GM19324 (cell line): ENCODE results near the gene CRP.
"Not testable (repeated sequence)": the region's sequence is repeated elsewhere in the genome, so short reads cannot be mapped to it uniquely, and the experiment has no call there.

ENCODE experiments used
- ATAC-seq: cut with Tn5 transposase; IDR thresholded peaks from one replicate; pipeline ENCODE4 v1.9.1; 2021; ENCODE audit warnings: mild to moderate bottlenecking, moderate library complexity; ENCODE audit not compliant: unreplicated experiment, low FRiP score

The CRP gene, protein sequence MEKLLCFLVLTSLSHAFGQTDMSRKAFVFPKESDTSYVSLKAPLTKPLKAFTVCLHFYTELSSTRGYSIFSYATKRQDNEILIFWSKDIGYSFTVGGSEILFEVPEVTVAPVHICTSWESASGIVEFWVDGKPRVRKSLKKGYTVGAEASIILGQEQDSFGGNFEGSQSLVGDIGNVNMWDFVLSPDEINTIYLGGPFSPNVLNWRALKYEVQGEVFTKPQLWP

DNA sequence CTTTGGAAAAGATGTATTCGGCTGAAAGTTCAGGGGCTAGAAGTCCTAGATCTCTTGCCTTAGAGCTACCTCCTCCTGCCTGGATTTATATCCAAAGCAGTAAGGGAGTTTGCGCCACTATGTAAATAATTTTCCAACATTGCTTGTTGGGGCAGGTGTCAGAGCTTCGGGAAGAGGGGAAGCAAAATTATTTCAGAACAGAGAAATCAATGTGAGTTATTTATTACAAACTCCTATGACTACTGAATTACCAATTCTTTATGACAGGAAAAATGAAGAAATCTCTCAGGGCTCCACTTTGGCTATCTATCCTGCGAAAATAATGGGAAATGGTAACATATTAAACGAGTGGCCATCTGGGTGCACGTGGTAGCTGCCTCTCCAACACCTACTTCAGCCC is at the start of gene CRP:
Gene CRP (minus strand): TSS at position 61 of the 400 bp plus-strand sequence. CDS start 104 bp downstream, outside the sequence.
- no peak for ATAC-seq

DNA sequence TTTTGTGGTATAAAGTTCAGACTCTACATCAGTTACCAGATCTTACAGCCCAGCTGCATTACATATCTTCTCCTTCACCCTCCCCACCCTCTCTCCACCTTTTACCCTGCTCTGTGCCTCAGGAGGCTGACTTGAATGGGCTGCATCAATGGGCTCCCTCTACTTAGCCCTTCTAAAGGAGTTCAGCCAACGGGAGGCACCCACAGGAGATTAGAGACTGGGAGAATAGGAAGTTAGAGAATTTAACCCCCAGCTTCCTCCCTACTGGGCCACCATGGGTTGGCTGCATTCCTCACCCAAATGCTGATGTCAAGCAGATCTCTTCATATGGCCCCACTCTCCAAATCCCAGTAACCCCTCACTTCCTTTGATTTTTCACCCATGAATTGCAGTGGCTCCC is 49.3 kb upstream of the CRP start:
- no peak for ATAC-seq

DNA sequence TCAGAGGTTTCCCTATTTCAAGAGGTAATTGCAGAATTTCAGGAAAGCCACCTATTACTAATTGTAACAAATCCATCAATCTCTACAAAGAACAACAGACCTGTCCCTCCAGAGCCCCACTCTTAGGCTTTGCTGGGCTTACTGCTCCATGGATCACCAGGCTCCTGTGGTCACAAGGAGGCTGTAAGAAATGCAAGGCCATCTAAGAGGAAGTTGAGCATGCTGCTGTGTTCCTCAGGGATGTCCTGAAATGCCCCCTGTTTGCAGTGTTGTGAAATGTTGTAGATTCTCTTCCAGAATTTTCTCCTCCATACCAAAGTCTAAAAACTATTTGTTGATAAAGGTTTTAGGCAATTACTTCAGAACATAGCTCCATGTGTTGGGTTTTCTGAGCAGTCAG is 42.0 kb upstream of the CRP start:
- no peak for ATAC-seq

DNA sequence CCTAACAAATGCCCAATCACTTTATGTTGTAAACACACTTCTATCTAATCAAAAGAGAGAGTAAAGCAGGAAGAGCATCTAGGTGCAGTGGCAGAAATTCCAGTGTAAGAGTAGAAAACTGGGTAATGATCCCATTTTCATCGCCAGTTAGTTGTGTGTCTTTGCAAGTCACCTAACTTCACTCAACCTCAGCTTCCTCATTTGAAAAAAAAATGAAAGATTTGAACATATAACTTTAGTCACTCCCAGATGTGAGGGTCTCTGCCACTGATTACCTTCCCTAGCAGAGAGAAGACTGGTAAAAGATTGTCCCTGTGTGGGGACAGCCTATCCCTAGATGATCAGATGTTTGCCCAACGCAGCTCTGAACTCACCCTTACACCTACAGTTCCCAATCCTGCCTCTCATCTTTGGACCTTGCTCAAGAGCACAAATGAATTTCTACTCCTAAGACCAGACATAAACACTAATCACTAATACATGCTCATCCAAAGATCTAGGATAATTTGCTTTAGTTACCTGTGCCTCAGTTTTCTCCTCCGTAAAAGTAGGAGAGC is 41.1 kb upstream of the CRP start:
- no peak for ATAC-seq

DNA sequence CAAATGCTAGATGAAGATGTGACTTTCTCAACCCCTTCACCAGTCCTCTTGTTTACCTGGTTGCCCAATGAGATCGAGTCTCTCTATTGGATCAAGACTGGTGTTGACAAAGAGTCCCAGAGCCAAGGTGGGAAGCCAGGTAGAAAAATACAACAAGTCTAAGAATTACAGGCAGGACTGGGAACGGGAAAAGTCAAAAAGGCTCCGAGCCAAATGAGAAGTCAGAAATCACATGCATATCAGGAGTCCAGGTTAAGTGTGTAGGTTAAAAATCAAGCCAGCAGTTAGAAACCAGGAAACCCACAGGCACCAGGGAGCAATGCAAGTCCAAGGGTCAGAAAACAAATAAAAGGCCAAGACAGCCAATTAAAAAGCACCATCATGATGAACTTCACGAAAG is 39.0 kb upstream of the CRP start:
- no peak for ATAC-seq

DNA sequence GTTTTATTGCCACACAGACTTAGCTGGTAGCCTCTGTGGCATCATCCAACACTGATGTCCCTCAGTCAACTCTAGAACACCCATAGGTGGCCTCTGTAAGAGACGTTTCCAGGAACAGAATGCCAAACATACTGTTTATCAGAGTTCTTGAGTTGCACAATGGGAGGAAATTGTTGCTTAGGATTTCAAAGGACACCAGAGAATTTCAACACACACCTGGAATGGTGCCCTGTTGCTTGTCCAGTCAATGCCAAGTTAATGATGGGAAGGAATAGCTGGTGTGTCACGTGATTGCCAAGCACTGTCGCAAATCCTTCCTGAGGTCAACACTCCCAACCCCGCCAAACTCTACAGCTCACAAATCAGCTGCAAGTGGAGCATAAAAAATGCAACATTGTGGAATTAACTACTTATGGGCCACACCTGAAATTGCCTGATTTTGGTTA is 37.8 kb upstream of the CRP start:
- no peak for ATAC-seq

DNA sequence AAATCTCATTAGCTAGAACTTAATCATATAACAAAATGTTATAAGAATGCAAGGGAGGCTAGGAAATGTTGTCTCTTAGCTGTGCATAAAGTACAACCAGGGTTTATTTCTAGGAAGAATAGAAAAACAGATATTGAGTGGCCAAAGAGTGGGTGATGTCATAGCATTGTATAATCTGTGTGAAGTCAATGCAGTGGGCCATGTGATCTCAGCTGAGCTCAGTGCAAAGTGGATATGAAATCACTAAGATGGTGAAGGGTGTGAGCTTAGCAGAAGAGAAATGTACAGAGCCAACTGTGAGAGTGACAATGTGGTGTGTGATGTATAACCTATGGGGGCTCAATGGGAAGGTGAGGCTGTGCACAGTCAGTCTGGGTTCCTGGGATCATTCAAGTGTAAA is 36.6 kb upstream of the CRP start:
- no peak for ATAC-seq

DNA sequence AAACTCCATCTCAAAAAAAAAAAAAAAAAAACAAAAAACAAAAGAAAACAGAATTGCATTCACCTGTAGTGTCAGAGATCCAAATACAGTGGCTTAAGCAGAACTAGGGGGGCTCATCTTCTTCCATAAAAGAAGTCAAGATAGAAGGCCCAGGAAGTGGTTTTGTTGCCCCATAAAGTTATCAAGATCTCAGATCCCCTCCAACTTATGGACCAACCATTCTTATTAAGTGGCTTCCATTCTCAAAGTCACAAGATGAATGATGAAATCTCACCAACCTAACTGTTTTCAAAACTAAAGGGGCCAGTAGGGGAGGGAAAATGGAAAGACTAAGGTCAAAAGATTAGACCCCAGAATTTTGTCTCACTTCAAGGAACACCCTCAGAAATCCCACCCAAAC is 36.2 kb upstream of the CRP start:
- ATAC-seq = no peak

DNA sequence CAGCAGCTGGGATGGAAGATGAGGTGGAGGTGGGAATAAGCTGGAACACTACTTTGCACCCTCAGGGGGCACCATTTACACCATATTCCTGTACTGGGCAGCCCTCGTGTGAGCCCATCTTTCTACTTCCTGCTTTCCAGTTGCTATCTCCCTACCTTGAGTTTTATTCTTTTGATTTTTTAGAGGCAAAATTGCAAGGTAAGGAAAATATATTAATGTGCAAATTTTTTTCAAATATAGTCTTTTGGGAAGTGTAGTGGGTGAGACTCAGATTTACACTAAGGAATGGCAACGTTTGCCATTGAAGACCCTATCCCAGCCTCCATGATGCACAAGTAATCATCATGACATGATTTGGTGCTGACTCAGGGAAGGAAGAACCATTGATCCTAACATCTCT is 35.2 kb upstream of the CRP start:
- no peak for ATAC-seq

DNA sequence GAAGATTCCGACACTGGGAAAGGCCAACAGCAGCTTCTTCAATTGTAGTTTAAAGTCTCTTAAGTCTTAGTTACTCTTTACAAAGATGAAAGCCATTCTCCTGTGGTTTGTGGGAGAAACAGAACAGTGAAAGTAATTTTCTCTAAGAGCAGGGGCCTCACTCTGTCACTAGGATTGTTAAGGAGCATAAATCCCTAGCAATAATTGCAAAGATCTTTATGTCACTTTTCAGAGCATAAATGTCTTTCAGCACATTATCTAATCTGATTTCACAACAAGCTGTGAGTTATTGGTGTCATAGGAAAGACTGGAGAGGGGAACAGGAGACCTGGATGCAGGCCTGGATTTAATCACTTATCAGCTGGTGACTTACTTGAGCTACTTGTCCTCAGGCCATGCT is 34.0 kb upstream of the CRP start:
- no peak for ATAC-seq

DNA sequence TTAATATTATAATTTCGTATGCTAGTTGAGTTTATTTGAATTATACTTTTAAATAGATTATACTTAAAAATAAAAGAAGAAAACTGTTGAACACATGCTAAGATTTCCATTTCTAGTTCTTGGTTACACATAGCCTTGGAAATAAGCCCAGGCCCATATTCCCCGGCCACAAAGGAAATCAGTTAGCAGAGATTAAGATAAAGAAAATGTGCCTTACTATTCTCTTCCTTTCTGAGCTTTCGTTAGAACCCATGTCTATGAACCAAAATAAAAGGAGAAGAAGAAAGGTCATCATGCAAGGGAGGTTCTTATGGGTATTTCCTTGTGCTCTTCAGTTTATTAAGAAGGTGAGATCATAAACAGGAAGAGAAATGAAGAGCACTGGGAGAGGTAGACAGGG is 32.3 kb upstream of the CRP start:
- no peak for ATAC-seq

DNA sequence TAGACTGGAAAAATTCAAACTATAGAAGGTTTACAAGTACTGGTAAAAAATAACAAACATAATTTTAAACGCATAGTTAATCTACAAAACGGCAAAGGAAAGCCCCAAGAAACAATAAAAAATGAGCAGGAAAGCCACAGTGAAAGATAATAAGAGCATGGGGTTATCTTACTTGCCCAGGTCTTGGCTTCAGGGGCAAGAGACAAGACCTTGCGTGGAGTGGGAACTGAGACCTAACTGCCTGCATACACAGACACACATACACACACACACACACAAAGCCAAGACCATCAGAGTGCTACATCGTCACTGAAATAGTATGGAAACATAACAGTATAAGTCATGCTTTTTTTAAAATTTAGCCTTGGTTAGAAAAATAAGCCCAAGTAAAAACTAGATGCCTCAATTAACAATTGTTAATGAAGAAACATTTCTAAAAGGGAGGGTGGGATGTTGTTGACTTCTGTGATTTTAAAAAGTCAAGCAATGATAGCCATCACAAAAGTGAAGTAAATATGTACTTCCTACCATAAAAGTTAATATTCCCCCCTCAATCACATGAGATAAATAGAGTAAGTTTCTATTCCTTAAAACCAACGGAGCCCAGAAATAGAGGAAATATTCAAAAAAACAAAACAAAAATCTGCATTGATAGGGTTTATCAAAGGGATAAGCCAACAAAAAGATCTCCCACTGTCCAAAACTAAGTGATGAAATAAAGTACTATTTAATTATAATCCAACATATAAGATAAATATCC is 29.4 kb upstream of the CRP start:
- no peak for ATAC-seq

DNA sequence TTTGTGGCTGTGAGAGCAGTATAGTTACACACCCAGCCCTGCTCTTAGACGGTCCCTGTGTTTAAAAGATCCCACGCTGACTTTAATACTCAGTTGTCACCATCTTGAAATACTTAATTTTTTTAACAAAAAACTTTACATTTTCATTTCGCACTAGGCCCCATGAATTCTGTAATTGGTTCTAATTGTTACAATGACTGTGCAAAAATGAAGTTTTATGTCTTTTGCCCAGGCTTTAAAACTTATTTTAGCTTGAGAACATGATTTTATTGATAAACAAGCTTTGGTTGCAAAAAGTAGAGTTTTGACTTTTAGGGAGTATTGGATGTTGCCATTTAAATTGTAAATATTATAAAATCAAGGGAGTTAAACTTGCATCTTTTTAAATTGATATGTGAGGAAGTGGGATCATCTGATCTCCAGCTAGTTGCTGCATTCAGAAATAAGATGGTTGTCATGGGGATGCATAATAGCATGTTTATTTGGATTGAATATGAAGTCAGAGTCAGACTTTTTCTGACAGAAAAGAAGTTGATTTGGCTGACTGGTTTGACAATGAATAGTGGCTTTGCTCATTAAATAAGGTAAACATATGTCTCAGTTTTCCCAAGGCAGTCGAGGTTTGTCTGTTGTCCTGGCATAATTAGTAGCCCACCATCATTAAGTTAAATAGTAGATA is 23.0 kb upstream of the CRP start:
- no peak for ATAC-seq

DNA sequence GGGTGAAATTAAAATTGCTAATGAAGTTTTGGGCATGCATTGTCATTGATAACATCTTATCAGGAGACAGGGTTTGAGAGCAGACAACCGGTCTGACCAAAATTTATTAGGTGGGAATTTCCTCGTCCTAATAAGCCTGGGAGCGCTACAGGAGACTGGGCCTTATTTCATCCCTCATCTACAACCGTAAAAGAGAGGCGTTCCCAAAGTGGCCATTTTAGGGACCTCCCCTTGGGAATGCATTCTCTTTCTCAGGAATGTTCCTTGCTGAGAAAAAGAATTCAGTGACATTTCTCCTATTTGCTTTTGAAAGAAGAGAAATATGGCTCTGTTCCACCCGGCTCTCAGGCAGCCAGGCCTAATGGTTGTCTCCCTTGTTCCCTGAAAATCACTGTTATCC is 8.8 kb upstream of the CRP start:
- ATAC-seq = not testable (repeated sequence)

DNA sequence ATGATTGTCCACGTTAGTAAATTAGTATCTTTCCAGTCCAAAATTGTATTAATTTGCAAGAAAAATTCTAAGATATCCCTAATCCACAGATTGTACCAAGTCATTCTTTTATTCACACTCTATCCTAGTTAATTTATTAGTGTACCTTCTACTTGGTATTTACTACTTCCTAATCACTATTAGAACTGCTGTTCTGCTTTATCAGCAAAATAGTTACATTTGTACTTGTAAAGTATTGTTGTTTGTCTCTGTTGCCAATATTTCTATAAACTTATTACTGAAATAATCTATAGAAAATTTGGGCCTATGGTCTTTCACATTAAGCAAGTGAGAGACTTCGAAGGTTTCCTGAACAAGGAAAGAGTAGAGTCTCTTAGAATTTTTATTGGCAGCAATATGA is 5.6 kb upstream of the CRP start:
- ATAC-seq = no peak

DNA sequence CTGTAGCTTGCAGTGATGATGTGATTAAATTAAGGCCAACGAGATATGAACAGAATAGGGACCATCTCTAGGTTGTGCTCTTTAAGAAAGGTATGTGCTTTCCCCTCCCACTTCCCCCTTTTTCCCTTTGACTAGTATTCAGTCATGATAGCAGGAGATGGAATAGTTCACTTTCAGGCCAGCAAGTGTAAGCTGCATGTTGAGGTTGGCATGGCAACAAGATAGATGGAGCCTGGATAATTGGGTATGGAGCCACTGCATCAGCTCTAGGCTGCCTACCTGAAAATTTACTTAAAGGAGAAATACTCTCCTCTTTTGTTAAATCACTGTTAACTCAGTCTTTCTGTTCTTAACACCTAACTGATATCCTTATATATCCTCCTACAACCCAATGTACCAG is 1.5 kb upstream of the CRP start:
- ATAC-seq = no peak

DNA sequence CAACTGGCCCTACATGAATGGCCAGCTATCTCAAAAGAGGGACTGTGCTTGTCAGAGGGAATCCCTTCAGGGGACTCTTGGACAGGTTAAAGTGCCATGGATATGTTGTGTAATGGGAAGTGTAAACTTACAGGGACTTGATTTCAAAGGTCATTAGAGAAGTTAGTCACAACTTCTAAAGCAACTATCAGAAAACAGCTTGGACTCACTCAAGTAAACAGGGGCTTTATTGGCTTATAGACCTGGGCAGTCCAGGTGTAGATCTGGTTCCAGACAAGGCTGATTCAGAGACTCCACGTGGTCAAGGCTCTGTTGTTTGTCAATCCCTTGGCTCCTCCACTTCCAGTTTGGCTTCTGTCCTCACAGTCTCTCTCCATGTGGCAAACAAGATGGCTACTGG is 2.3 kb downstream of the CRP start:
- ATAC-seq = no peak

DNA sequence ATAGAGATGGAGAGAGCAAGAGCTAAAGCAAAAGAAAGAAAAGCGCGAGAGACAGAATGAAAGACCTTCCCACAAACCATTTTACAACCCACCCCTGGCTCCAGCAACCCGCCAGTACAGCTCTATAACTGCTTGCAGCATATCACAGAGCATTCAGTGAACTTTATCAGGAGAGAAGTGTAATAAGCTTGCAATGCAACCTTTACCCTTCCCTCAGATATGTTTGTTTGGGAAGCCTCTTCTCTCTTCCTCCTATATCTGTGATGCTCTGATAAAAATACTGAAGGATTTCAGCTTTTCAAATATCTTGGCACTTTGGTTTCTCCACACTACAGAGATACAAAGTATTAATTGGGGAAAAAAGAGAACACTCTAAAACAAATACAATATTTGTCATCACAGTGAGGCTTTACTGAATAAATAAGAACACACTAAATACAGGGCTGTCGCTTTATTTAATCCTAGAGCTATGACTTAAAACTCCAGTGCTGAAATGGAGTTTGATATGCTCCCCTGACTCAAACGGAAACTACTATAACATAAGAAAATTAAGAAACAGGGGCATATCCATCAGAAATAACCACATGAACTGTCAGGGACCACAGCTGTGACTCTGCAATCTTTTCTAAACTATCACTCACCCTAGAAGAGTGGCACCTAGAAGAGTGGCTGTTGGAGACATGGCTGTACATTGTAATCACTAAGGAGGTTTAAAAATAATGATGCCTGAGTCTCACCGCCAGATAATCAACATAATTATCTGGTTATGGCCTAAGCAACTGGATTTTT is 6.7 kb downstream of the CRP start:
- ATAC-seq = no peak

DNA sequence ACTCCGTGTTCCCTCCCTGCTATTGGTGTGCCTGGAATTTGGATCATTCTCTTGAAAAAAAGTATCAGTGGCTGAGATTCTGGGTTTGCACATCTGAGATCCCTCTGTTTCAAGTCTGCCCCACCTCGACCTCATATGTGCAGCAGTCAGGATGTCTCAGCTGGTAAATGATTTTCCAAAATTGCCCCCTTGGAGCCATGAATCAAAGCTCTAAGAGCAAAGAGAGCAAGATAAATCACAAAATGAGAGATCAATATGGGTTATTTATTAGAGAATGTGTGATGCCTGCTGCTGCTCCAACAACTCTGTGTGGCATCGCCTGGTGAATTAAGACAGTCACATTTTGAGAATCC is 8.5 kb downstream of the CRP start:
- ATAC-seq = no peak

DNA sequence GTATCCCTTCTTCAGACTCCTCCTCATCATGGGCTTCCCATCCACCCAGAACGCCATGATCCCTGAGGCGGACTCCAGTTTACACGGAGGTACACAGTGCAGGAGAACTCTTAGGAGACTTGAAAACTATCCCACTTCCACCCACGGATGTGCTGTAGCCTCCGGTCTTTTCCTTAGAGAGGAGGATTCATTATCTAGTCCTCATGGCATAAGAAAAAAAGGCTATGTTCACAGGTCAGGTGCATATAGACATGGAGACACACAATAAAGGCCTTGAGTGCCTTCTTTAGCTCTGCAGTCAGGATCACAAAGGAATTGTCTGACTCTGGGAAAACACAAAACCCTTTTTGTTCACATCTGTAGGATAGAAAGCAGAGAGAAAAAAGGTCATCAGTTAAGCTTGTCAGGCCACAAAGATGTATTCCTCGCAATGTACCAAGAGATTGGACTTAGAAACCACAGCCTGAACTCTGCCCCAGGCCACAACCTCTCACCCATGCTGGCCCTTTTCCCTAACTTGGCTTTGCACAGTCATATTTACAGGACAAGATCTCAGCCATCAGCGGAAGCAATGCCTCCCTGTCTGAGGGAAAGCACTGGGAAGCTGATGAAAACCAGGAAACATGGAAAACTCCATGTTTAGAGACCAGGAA is 9.0 kb downstream of the CRP start:
- ATAC-seq = no peak
